ENCODE data around the gene TUBAL3.

TUBAL3 gene

GRCh38 chr10:5360318-5360915 is 44.2 kb downstream of the TUBAL3 start:
- H3K4me1 ChIP-seq (ENCODE audit: control insufficient read depth in 1 of 2, insufficient read depth in 2 of 2, low read length in 2 of 2): no peaks in the 10 kb centered on the region
- H3K4me3 ChIP-seq (ENCODE audit: low read depth, low read length): no peak overlapping the region
- H3K14ac ChIP-seq (ENCODE audit: low read length): no peak overlapping the region
- H3K9me3 ChIP-seq (ENCODE audit: insufficient read depth, low read depth, low read length): no peaks in the 10 kb centered on the region
- H3K27me3 ChIP-seq (ENCODE audit: insufficient read depth, low read length): no peaks in the 10 kb centered on the region
- no peaks in the 10 kb centered on the region for H3K36me3 ChIP-seq (ENCODE audit: control insufficient read depth in 1 of 2, insufficient read depth in 2 of 2, low read length in 2 of 2)
- H3K79me1 ChIP-seq (ENCODE audit: low read length): no peaks in the 10 kb centered on the region
- no peak overlapping the region for H4K8ac ChIP-seq (ENCODE audit: low read depth, low read length)
- no peak overlapping the region for H4K12ac ChIP-seq (ENCODE audit: low read depth, low read length)
- no CpG with 5 or more reads among the region's 7 CpGs for WGBS (ENCODE audit: extremely low coverage, insufficient coverage, insufficient read length)
- no peak overlapping the region for H3K18ac ChIP-seq (ENCODE audit: low read length)
- H3K9ac ChIP-seq (ENCODE audit: low read length): no peak overlapping the region
- no peak overlapping the region for H3K27ac ChIP-seq (ENCODE audit: low read depth, low read length)
- H3K4me2 ChIP-seq (ENCODE audit: low read length): no peak overlapping the region
- DNase-seq: no peak
- H3K23ac ChIP-seq (ENCODE audit: low read length): no peak overlapping the region
- H3K79me2 ChIP-seq (ENCODE audit: control insufficient read depth, insufficient read depth, low read length, poor library complexity): no peaks in the 10 kb centered on the region
- H3K4ac ChIP-seq (ENCODE audit: low read depth, low read length): no peak overlapping the region
- no peak overlapping the region for H2AK5ac ChIP-seq (ENCODE audit: low read length)
- no peak overlapping the region for H2BK5ac ChIP-seq (ENCODE audit: low read depth, low read length, poor library complexity)
- no peak overlapping the region for H4K91ac ChIP-seq (ENCODE audit: low read depth, low read length)
- no peak overlapping the region for H2AFZ ChIP-seq (ENCODE audit: insufficient read depth, low read length, poor library complexity)
- H2BK120ac ChIP-seq (ENCODE audit: insufficient read depth, low read length, poor library complexity): no peak overlapping the region
- H2BK12ac ChIP-seq (ENCODE audit: low read length): no peak overlapping the region

- H3K27me3 ChIP-seq (ENCODE audit: insufficient read depth, low read length): no peaks in the 10 kb centered on the region
- no peaks in the 10 kb centered on the region for H3K4me1 ChIP-seq (ENCODE audit: control insufficient read depth in 1 of 2, insufficient read depth in 2 of 2, low read length in 2 of 2)
- no CpG with 5 or more reads among the region's 4 CpGs for WGBS (ENCODE audit: extremely low coverage, insufficient coverage, insufficient read length)
- no peak overlapping the region for H2BK5ac ChIP-seq (ENCODE audit: low read depth, low read length, poor library complexity)
- H3K79me1 ChIP-seq (ENCODE audit: low read length): no peaks in the 10 kb centered on the region
- DNase-seq: no peak
- no peak overlapping the region for H2AK5ac ChIP-seq (ENCODE audit: low read length)
- no peak overlapping the region for H4K8ac ChIP-seq (ENCODE audit: low read depth, low read length)
- H3K79me2 ChIP-seq (ENCODE audit: control insufficient read depth, insufficient read depth, low read length, poor library complexity): no peaks in the 10 kb centered on the region
- H3K9ac ChIP-seq (ENCODE audit: low read length): no peak overlapping the region
- no peak overlapping the region for H3K27ac ChIP-seq (ENCODE audit: low read depth, low read length)
- no peak overlapping the region for H2BK120ac ChIP-seq (ENCODE audit: insufficient read depth, low read length, poor library complexity)
- H3K9me3 ChIP-seq (ENCODE audit: insufficient read depth, low read depth, low read length): no peaks in the 10 kb centered on the region
- H3K18ac ChIP-seq (ENCODE audit: low read length): no peak overlapping the region
- H2AFZ ChIP-seq (ENCODE audit: insufficient read depth, low read length, poor library complexity): no peak overlapping the region
- H3K4me2 ChIP-seq (ENCODE audit: low read length): no peak overlapping the region
- no peak overlapping the region for H4K91ac ChIP-seq (ENCODE audit: low read depth, low read length)
- H3K23ac ChIP-seq (ENCODE audit: low read length): no peak overlapping the region
- no peak overlapping the region for H3K4ac ChIP-seq (ENCODE audit: low read depth, low read length)
- no peak overlapping the region for H4K12ac ChIP-seq (ENCODE audit: low read depth, low read length)
- no peak overlapping the region for H3K4me3 ChIP-seq (ENCODE audit: low read depth, low read length)
- H2BK12ac ChIP-seq (ENCODE audit: low read length): no peak overlapping the region
- H3K36me3 ChIP-seq (ENCODE audit: control insufficient read depth in 1 of 2, insufficient read depth in 2 of 2, low read length in 2 of 2): no peaks in the 10 kb centered on the region
- no peak overlapping the region for H3K14ac ChIP-seq (ENCODE audit: low read length)
These were observed 48.3 kb downstream of the TUBAL3 start for GRCh38 chr10:5356302-5356763.

DNA sequence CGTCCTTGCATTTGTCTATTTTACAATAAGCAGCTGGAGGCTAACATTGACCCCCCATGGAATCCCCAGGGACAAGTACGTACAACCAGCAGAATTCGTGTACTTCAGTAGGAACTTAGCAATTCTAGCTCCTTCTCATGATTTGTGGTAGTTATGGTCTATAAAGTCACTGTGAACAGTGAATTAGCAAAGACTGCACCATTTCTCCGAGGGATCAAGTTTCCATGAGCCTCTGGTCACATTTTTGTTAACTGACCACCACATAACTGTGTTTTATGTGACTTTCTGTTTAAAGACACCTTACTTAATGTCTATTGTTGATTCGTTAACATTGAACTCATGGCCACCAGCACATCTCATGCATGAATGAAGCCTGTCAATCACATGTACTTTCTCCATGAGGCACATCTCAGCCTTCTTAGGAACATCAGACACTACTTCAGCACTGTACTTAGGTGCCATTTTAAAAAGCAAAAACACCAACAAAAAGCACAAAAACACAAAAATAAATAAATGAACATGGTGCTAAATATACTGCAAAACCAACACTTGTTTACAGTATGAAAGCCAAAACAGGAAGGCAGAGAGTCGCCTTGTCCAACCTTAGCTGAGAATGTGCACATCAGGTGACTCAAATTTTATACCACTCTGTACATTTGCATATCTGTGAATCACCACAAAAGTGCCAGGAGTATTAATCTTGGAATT is 48.9 kb downstream of the TUBAL3 start:
- no peak overlapping the region for H2BK5ac ChIP-seq (ENCODE audit: low read depth, low read length, poor library complexity)
- H3K27ac ChIP-seq (ENCODE audit: low read depth, low read length): no peak overlapping the region
- H4K12ac ChIP-seq (ENCODE audit: low read depth, low read length): no peak overlapping the region
- H4K8ac ChIP-seq (ENCODE audit: low read depth, low read length): no peak overlapping the region
- H4K91ac ChIP-seq (ENCODE audit: low read depth, low read length): no peak overlapping the region
- H2BK120ac ChIP-seq (ENCODE audit: insufficient read depth, low read length, poor library complexity): no peak overlapping the region
- H3K79me2 ChIP-seq (ENCODE audit: control insufficient read depth, insufficient read depth, low read length, poor library complexity): no peaks in the 10 kb centered on the region
- H3K9me3 ChIP-seq (ENCODE audit: insufficient read depth, low read depth, low read length): no peaks in the 10 kb centered on the region
- H3K27me3 ChIP-seq (ENCODE audit: insufficient read depth, low read length): no peaks in the 10 kb centered on the region
- DNase-seq: no peak
- no peak overlapping the region for H3K23ac ChIP-seq (ENCODE audit: low read length)
- H3K14ac ChIP-seq (ENCODE audit: low read length): no peak overlapping the region
- no peak overlapping the region for H2AFZ ChIP-seq (ENCODE audit: insufficient read depth, low read length, poor library complexity)
- H3K4me2 ChIP-seq (ENCODE audit: low read length): no peak overlapping the region
- no peaks in the 10 kb centered on the region for H3K36me3 ChIP-seq (ENCODE audit: control insufficient read depth in 1 of 2, insufficient read depth in 2 of 2, low read length in 2 of 2)
- no peak overlapping the region for H2AK5ac ChIP-seq (ENCODE audit: low read length)
- no peaks in the 10 kb centered on the region for H3K79me1 ChIP-seq (ENCODE audit: low read length)
- no peak overlapping the region for H3K18ac ChIP-seq (ENCODE audit: low read length)
- H3K9ac ChIP-seq (ENCODE audit: low read length): no peak overlapping the region
- WGBS (ENCODE audit: extremely low coverage, insufficient coverage, insufficient read length): no CpG with 5 or more reads among the region's 6 CpGs
- H3K4me1 ChIP-seq (ENCODE audit: control insufficient read depth in 1 of 2, insufficient read depth in 2 of 2, low read length in 2 of 2): no peaks in the 10 kb centered on the region
- H3K4me3 ChIP-seq (ENCODE audit: low read depth, low read length): no peak overlapping the region
- H3K4ac ChIP-seq (ENCODE audit: low read depth, low read length): no peak overlapping the region
- no peak overlapping the region for H2BK12ac ChIP-seq (ENCODE audit: low read length)

DNA sequence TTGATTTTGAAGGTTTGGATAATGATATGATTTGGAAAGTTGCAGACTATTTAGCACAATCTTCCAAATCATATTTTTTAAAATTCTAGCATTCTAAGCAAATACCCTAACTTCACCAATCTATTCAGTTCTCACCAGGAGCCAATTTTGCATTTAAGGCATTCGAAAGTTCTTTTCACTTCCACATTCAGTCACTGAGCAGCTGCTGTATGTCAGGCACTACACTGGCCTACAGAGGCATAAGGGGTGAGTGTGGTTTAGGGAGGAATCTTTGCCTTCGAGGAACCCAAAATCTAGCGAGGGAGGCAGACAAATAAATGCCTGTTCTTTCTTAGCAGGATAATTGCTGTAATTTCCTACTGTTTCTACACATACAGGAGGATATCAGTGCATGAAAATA is 50.6 kb downstream of the TUBAL3 start:
- no peak overlapping the region for H3K4me3 ChIP-seq (ENCODE audit: low read depth, low read length)
- no peak overlapping the region for H3K27ac ChIP-seq (ENCODE audit: low read depth, low read length)
- H3K27me3 ChIP-seq (ENCODE audit: insufficient read depth, low read length): no peaks in the 10 kb centered on the region
- no peak overlapping the region for H2BK5ac ChIP-seq (ENCODE audit: low read depth, low read length, poor library complexity)
- H3K79me2 ChIP-seq (ENCODE audit: control insufficient read depth, insufficient read depth, low read length, poor library complexity): no peaks in the 10 kb centered on the region
- H3K4ac ChIP-seq (ENCODE audit: low read depth, low read length): no peak overlapping the region
- no peak overlapping the region for H3K23ac ChIP-seq (ENCODE audit: low read length)
- H3K36me3 ChIP-seq (ENCODE audit: control insufficient read depth in 1 of 2, insufficient read depth in 2 of 2, low read length in 2 of 2): no peaks in the 10 kb centered on the region
- no peaks in the 10 kb centered on the region for H3K4me1 ChIP-seq (ENCODE audit: control insufficient read depth in 1 of 2, insufficient read depth in 2 of 2, low read length in 2 of 2)
- H2AK5ac ChIP-seq (ENCODE audit: low read length): no peak overlapping the region
- H3K79me1 ChIP-seq (ENCODE audit: low read length): no peaks in the 10 kb centered on the region
- no peak overlapping the region for H3K14ac ChIP-seq (ENCODE audit: low read length)
- no peak overlapping the region for H3K4me2 ChIP-seq (ENCODE audit: low read length)
- H4K8ac ChIP-seq (ENCODE audit: low read depth, low read length): no peak overlapping the region
- H3K9ac ChIP-seq (ENCODE audit: low read length): no peak overlapping the region
- H4K12ac ChIP-seq (ENCODE audit: low read depth, low read length): no peak overlapping the region
- no peak overlapping the region for H4K91ac ChIP-seq (ENCODE audit: low read depth, low read length)
- WGBS (ENCODE audit: extremely low coverage, insufficient coverage, insufficient read length): no CpG with 5 or more reads among the region's 3 CpGs
- H2BK120ac ChIP-seq (ENCODE audit: insufficient read depth, low read length, poor library complexity): no peak overlapping the region
- H2BK12ac ChIP-seq (ENCODE audit: low read length): no peak overlapping the region
- H3K18ac ChIP-seq (ENCODE audit: low read length): no peak overlapping the region
- no peak for DNase-seq
- H2AFZ ChIP-seq (ENCODE audit: insufficient read depth, low read length, poor library complexity): no peak overlapping the region
- H3K9me3 ChIP-seq (ENCODE audit: insufficient read depth, low read depth, low read length): no peaks in the 10 kb centered on the region

Measured in trophoblast cell (in vitro differentiated cells and primary cell).